Measurements from ENCODE around the gene CTAGE9.

GRCh38 chr6:131727467-131727866, 16.6 kb upstream of the CTAGE9 start:
- TF ChIP-seq SUZ12 (IDR thresholded peaks at IDR 0.05) (no peak), NFRKB (IDR thresholded peaks at IDR 0.05) (no peak)
